Measurements from ENCODE around the gene PTPN21. TPM values are rescaled to one million over a fixed set of nuclear protein-coding genes. Genes with fewer than 3 reads are reported as not detected.

PTPN21 gene
- polyA plus RNA-seq, 1 of the 3 experiments (the other 2 are of a cell fraction) = 5.6 TPM

DNA sequence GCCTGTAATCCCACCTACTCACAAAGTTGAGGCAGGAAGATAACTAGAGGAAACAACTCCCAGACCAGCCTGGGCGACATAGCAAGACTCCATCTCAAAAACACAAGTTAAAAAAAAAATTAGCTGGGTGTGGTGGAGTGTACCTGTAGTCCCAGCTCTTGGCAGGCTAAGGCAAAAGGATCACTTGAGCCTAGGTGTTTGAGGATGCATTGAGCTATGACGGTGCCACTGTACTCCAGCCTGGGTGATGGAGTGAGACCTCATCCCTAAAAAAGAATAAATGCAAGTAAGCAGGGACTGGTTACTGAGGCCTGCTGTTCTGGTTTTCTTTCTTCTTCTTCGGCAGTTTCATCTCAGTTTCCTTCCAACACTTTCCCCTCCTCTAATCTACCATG is 7.4 kb downstream of the PTPN21 start:
- H4K20me1 ChIP-seq (ENCODE audit: insufficient read depth) = peaks cover 11% of the 10 kb centered on the region
- no peak overlapping the region for H3K4me2 ChIP-seq
- no peak overlapping the region for H2AFZ ChIP-seq (ENCODE audit: low read depth)
- peaks cover 34 to 37% of the 10 kb centered on the region in 2 experiments for H3K36me3 ChIP-seq (replicated peaks in 1 of 2; ENCODE audit: control insufficient read depth in 1 of 2, insufficient read depth in 2 of 2, low read length in 1 of 2)
- no peak overlapping the region for H3K9ac ChIP-seq
- H3F3A ChIP-seq (replicated peaks; ENCODE audit: insufficient read depth) = peaks cover 6% of the 10 kb centered on the region
- H3K4me1 ChIP-seq (ENCODE audit: control insufficient read depth in 1 of 2, insufficient read depth in 2 of 2, low read depth in 1 of 2, low read length in 1 of 2) = peaks cover 0 to 9% of the 10 kb centered on the region in 2 experiments; a peak in 3 of 4 replicates
- DNase-seq = no peak
- no peak overlapping the region for H3K4me3 ChIP-seq (ENCODE audit: low read depth in 2 of 2, low read length in 1 of 2)
- ChIA-PET CTCF (no interaction called here), POLR2A (no interaction called here)
- H3K79me2 ChIP-seq (ENCODE audit: insufficient read depth) = peaks cover 94% of the 10 kb centered on the region
- H3K9me3 ChIP-seq = no peaks in the 10 kb centered on the region
- H3K9me2 ChIP-seq = no peaks in the 10 kb centered on the region
- WGBS (ENCODE audit: low lambda C conversion rate) = 100% methylated on average over 3 of the region's 3 CpGs
- no peak overlapping the region for H3K27ac ChIP-seq (ENCODE audit: low read depth in 2 of 2, low read length in 1 of 2)
- TF ChIP-seq SMC3 (IDR thresholded peaks at IDR 0.05; ENCODE audit: low read depth, low read length) (no peak), RAD21 (IDR thresholded peaks at IDR 0.05; ENCODE audit: low read length) (no peak), USF1 (IDR thresholded peaks at IDR 0.05; ENCODE audit: borderline replicate concordance, low read depth) (no peak), FOXM1 (IDR thresholded peaks at IDR 0.05; ENCODE audit: low read depth) (no peak)
- no peaks in the 10 kb centered on the region for H3K27me3 ChIP-seq (ENCODE audit: insufficient read depth)

- H3K79me2 ChIP-seq (ENCODE audit: insufficient read depth) = peaks cover 94% of the 10 kb centered on the region
- no peak for TF ChIP-seq EP300 (IDR thresholded peaks at IDR 0.05; ENCODE audit: borderline replicate concordance in 1 of 2, low read depth in 1 of 2, low read length in 1 of 2)
- peak; percentile 28; the same call in 1 of the 2 replicates for TF ChIP-seq TCF12 (IDR thresholded peaks at IDR 0.05)
- no peaks in the 10 kb centered on the region for H3K9me3 ChIP-seq
- H3K27me3 ChIP-seq (ENCODE audit: insufficient read depth) = no peaks in the 10 kb centered on the region
- H3K9ac ChIP-seq = no peak overlapping the region
- no peak overlapping the region for H3K27ac ChIP-seq (ENCODE audit: low read depth in 2 of 2, low read length in 1 of 2)
- H4K20me1 ChIP-seq (ENCODE audit: insufficient read depth) = peaks cover 11% of the 10 kb centered on the region
- peaks cover 0 to 4% of the 10 kb centered on the region in 2 experiments; a peak in 2 of 4 replicates for H3K4me1 ChIP-seq (ENCODE audit: control insufficient read depth in 1 of 2, insufficient read depth in 2 of 2, low read depth in 1 of 2, low read length in 1 of 2)
- H3F3A ChIP-seq (replicated peaks; ENCODE audit: insufficient read depth) = peaks cover 6% of the 10 kb centered on the region
- H3K4me2 ChIP-seq = no peak overlapping the region
- ChIA-PET POLR2A (no interaction called here), CTCF (no interaction called here)
- no peak overlapping the region for H3K4me3 ChIP-seq (ENCODE audit: low read depth in 2 of 2, low read length in 1 of 2)
- H3K36me3 ChIP-seq (replicated peaks in 1 of 2; ENCODE audit: control insufficient read depth in 1 of 2, insufficient read depth in 2 of 2, low read length in 1 of 2) = peaks cover 34 to 37% of the 10 kb centered on the region in 2 experiments
- no peaks in the 10 kb centered on the region for H3K9me2 ChIP-seq
- DNase-seq = no peak
- H2AFZ ChIP-seq (ENCODE audit: low read depth) = no peak overlapping the region
- 75% methylated on average over 4 of the region's 4 CpGs for WGBS (ENCODE audit: low lambda C conversion rate)
Measured at GRCh38 chr14:88546621-88547385, 8.0 kb downstream of the PTPN21 start.

- no peak overlapping the region for H3K27ac ChIP-seq (ENCODE audit: low read depth in 2 of 2, low read length in 1 of 2)
- no peak overlapping the region for H3K4me3 ChIP-seq (ENCODE audit: low read depth in 2 of 2, low read length in 1 of 2)
- H2AFZ ChIP-seq (ENCODE audit: low read depth) = no peak overlapping the region
- 91% methylated on average over 3 of the region's 3 CpGs for WGBS (ENCODE audit: low lambda C conversion rate)
- no peak for DNase-seq
- H3K4me1 ChIP-seq (ENCODE audit: control insufficient read depth in 1 of 2, insufficient read depth in 2 of 2, low read depth in 1 of 2, low read length in 1 of 2) = peaks cover 0 to 5% of the 10 kb centered on the region in 2 experiments; a peak in 2 of 4 replicates
- peaks cover 11% of the 10 kb centered on the region for H4K20me1 ChIP-seq (ENCODE audit: insufficient read depth)
- H3K79me2 ChIP-seq (ENCODE audit: insufficient read depth) = peaks cover 93% of the 10 kb centered on the region
- no peaks in the 10 kb centered on the region for H3K9me3 ChIP-seq
- H3F3A ChIP-seq (replicated peaks; ENCODE audit: insufficient read depth) = peaks cover 6% of the 10 kb centered on the region
- H3K4me2 ChIP-seq = no peak overlapping the region
- ChIA-PET POLR2A (no interaction called here), CTCF (interaction anchor here (1.1 kb wide), 1 partner anchor 53 kb away, joined by 3 read pairs; no protein-coding TSS in a partner anchor)
- H3K9me2 ChIP-seq = no peaks in the 10 kb centered on the region
- no peaks in the 10 kb centered on the region for H3K27me3 ChIP-seq (ENCODE audit: insufficient read depth)
- H3K36me3 ChIP-seq (replicated peaks in 1 of 2; ENCODE audit: control insufficient read depth in 1 of 2, insufficient read depth in 2 of 2, low read length in 1 of 2) = peaks cover 36 to 44% of the 10 kb centered on the region in 2 experiments
- H3K9ac ChIP-seq = no peak overlapping the region
- TF ChIP-seq RXRA (IDR thresholded peaks at IDR 0.05; ENCODE audit: borderline replicate concordance, low read depth) (no peak), POLR2AphosphoS5 (IDR thresholded peaks at IDR 0.05; ENCODE audit: low read depth, low read length) (no peak), FOSL2 (IDR thresholded peaks at IDR 0.05; ENCODE audit: borderline replicate concordance, low read depth) (no peak), MEF2A (IDR thresholded peaks at IDR 0.05; ENCODE audit: borderline replicate concordance, low read depth) (no peak), GATA2 (CRISPR knock-in tag; IDR thresholded peaks at IDR 0.05) (no peak), TCF12 (IDR thresholded peaks at IDR 0.05) (no peak), ZBTB33 (IDR thresholded peaks at IDR 0.05; ENCODE audit: borderline replicate concordance, low read depth) (no peak)
- TF ChIP-seq, protein P1, sequence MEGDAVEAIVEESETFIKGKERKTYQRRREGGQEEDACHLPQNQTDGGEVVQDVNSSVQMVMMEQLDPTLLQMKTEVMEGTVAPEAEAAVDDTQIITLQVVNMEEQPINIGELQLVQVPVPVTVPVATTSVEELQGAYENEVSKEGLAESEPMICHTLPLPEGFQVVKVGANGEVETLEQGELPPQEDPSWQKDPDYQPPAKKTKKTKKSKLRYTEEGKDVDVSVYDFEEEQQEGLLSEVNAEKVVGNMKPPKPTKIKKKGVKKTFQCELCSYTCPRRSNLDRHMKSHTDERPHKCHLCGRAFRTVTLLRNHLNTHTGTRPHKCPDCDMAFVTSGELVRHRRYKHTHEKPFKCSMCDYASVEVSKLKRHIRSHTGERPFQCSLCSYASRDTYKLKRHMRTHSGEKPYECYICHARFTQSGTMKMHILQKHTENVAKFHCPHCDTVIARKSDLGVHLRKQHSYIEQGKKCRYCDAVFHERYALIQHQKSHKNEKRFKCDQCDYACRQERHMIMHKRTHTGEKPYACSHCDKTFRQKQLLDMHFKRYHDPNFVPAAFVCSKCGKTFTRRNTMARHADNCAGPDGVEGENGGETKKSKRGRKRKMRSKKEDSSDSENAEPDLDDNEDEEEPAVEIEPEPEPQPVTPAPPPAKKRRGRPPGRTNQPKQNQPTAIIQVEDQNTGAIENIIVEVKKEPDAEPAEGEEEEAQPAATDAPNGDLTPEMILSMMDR (IDR thresholded peaks at IDR 0.05) = no peak
Measured at GRCh38 chr14:88545256-88545655, 9.6 kb downstream of the PTPN21 start.

Data from SK-N-SH (cell line).